ENCODE measurements around the gene DAPK1. TPM values are rescaled to one million over a fixed set of nuclear protein-coding genes. Genes with fewer than 3 reads are reported as not detected.

Gene DAPK1
- total and polyA plus RNA-seq, 10 of the 15 experiments (the other 5 are each of a cell fraction or from before 2014, with no cell fraction given), result 8.2 to 94.7 (median 51.6) TPM

GRCh38 chr9:87494970-87495471 is 2.6 kb upstream of the DAPK1 start:
- WGBS (ENCODE audit: insufficient coverage, insufficient replicate concordance, low lambda C conversion rate, missing lambda C conversion rate), result 0% methylated on average over 2 of the region's 2 CpGs
- Histone ChIP-seq H3K9ac (ENCODE audit: control insufficient read depth, insufficient read depth, low read length) (no peak overlapping the region), H3K79me2 (ENCODE audit: control insufficient read depth, insufficient read depth, low read length) (peaks cover 31% of the 10 kb centered on the region), H3K4me1 (ENCODE audit: control insufficient read depth, insufficient read depth, low read length) (no peaks in the 10 kb centered on the region), H3K36me3 (ENCODE audit: control insufficient read depth in 2 of 2, insufficient read depth in 2 of 2, low read length in 1 of 2) (no peaks in the 10 kb centered on the region), H3K4me3 (no peak overlapping the region), H2AFZ (ENCODE audit: control insufficient read depth, low read depth, low read length) (no peak overlapping the region; the same call in 1 of the 2 replicates), H3K9me3 (replicated peaks; ENCODE audit: control insufficient read depth, insufficient read depth, low read length) (no peaks in the 10 kb centered on the region), H3K4me2 (ENCODE audit: control insufficient read depth, insufficient read depth) (no peak overlapping the region), H4K20me1 (ENCODE audit: control insufficient read depth, insufficient read depth) (no peaks in the 10 kb centered on the region), H3K27me3 (replicated peaks in 1 of 2; ENCODE audit: control insufficient read depth in 2 of 2, insufficient read depth in 2 of 2, low read length in 1 of 2) (no peaks in the 10 kb centered on the region), H3K27ac (ENCODE audit: control insufficient read depth, insufficient read depth) (no peak overlapping the region)
- RAD21 ChIA-PET (ENCODE audit: unreplicated experiment), result interaction anchor here (0.7 to 3.5 kb wide), 4 partner anchors 12 to 31 kb away, joined by 3 to 25 read pairs (median 4); no protein-coding TSS in a partner anchor
- peak; percentile 15 for ATAC-seq
- intact Hi-C loops (cut with micrococcal nuclease; ENCODE audit: unreplicated experiment) (no loop called here), in situ Hi-C loops (cut with MboI) (no loop called here)
- POLR2A ChIA-PET, result interaction anchor here (1.2 to 1.7 kb wide), 2 partner anchors 29 to 42 kb away, joined by 4 read pairs; no protein-coding TSS in a partner anchor
- no peak for DNase-seq (ENCODE audit: low read depth, low spot score)
- no TSS peak for BruUV-seq (replicated peaks)
- FAIRE-seq, result no peak
- SMC1A ChIA-PET (ENCODE audit: uncharacterized antibody, unreplicated experiment), result interaction anchor here (0.7 to 4.1 kb wide), 10 partner anchors 13 to 168 kb away, joined by 3 to 43 read pairs (median 3); no protein-coding TSS in a partner anchor
- CTCF ChIA-PET, result interaction anchor here (0.6 to 1.4 kb wide), 5 partner anchors 9 to 1179 kb away, joined by 3 read pairs; no protein-coding TSS in a partner anchor
- TF ChIP-seq HDAC2 (IDR thresholded peaks at IDR 0.05) (no peak), PKNOX1 (IDR thresholded peaks at IDR 0.05) (0 out of 2 replicates have a peak, but pooled peaks have one; percentile 13), BCLAF1 (IDR thresholded peaks at IDR 0.05) (no peak), MYB (IDR thresholded peaks at IDR 0.05; ENCODE audit: borderline replicate concordance, low read depth, low read length) (no peak), FOS (IDR thresholded peaks at IDR 0.05; ENCODE audit: borderline replicate concordance, extremely low read depth, insufficient read length) (no peak), RUNX3 (IDR thresholded peaks at IDR 0.05; ENCODE audit: low read length) (peak; percentile 59; the same call in 1 of the 2 replicates), ATF7 (IDR thresholded peaks at IDR 0.05; ENCODE audit: low read depth) (peak; percentile 76), CREM (IDR thresholded peaks at IDR 0.05; ENCODE audit: low read depth) (no peak), NR2F1 (conservative IDR thresholded peaks at IDR 0.05) (no peak), BACH1 (IDR thresholded peaks at IDR 0.05; ENCODE audit: borderline replicate concordance) (no peak), EP300 (IDR thresholded peaks at IDR 0.05; ENCODE audit: borderline replicate concordance in 1 of 2, control insufficient read depth in 1 of 2, low read depth in 2 of 2, low read length in 2 of 2) (no peak), CEBPB (IDR thresholded peaks at IDR 0.05; ENCODE audit: borderline replicate concordance in 1 of 2, low read depth in 2 of 2, low read length in 2 of 2) (no peak), NR2C2 (IDR thresholded peaks at IDR 0.05; ENCODE audit: borderline replicate concordance, control insufficient read depth, insufficient read length, low read depth) (no peak), MTA2 (IDR thresholded peaks at IDR 0.05; ENCODE audit: low read depth) (0 out of 2 replicates have a peak, but pooled peaks have one; percentile 47), ZBTB11 (CRISPR knock-in tag; IDR thresholded peaks at IDR 0.05) (no peak)
